ENCODE measurements around the gene SYCP3.

SYCP3 gene

GRCh38 chr12:101738920-101739665 lies at the start of gene SYCP3:
Gene SYCP3 (minus strand): TSS chr12:101739462. CDS start chr12:101737935, 1,527 bp downstream.
- H3K36me3 ChIP-seq (ENCODE audit: control insufficient read depth, insufficient read depth, low read length): no peaks in the 10 kb centered on the region
- TF ChIP-seq, protein P1, sequence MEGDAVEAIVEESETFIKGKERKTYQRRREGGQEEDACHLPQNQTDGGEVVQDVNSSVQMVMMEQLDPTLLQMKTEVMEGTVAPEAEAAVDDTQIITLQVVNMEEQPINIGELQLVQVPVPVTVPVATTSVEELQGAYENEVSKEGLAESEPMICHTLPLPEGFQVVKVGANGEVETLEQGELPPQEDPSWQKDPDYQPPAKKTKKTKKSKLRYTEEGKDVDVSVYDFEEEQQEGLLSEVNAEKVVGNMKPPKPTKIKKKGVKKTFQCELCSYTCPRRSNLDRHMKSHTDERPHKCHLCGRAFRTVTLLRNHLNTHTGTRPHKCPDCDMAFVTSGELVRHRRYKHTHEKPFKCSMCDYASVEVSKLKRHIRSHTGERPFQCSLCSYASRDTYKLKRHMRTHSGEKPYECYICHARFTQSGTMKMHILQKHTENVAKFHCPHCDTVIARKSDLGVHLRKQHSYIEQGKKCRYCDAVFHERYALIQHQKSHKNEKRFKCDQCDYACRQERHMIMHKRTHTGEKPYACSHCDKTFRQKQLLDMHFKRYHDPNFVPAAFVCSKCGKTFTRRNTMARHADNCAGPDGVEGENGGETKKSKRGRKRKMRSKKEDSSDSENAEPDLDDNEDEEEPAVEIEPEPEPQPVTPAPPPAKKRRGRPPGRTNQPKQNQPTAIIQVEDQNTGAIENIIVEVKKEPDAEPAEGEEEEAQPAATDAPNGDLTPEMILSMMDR (IDR thresholded peaks at IDR 0.05; ENCODE audit: insufficient read depth, low read length, poor library complexity, severe bottlenecking): no peak
- peak; percentile 15 for DNase-seq (ENCODE audit: extremely low read depth, insufficient read length)
- H3K27me3 ChIP-seq (replicated peaks; ENCODE audit: control insufficient read depth, insufficient read depth, low read length): no peaks in the 10 kb centered on the region
- H3K4me3 ChIP-seq (replicated peaks; ENCODE audit: low read depth, low read length): no peak within 1 kb of the TSS

- no peak for DNase-seq (ENCODE audit: extremely low read depth, insufficient read length)
- H3K36me3 ChIP-seq (ENCODE audit: control insufficient read depth, insufficient read depth, low read length): peaks cover 5% of the 10 kb centered on the region
- H3K27me3 ChIP-seq (replicated peaks; ENCODE audit: control insufficient read depth, insufficient read depth, low read length): no peaks in the 10 kb centered on the region
- no peak overlapping the region for H3K4me3 ChIP-seq (replicated peaks; ENCODE audit: low read depth, low read length)
- TF ChIP-seq, protein P1 (IDR thresholded peaks at IDR 0.05; ENCODE audit: insufficient read depth, low read length, poor library complexity, severe bottlenecking): no peak
Measured at GRCh38 chr12:101785671-101786070, 46.4 kb upstream of the SYCP3 start.

- Histone ChIP-seq H3K27me3 (replicated peaks; ENCODE audit: control insufficient read depth, insufficient read depth, low read length) (no peaks in the 10 kb centered on the region), H3K36me3 (ENCODE audit: control insufficient read depth, insufficient read depth, low read length) (peaks cover 5% of the 10 kb centered on the region), H3K4me3 (replicated peaks; ENCODE audit: low read depth, low read length) (no peak overlapping the region)
- DNase-seq (ENCODE audit: extremely low read depth, insufficient read length): no peak
- TF ChIP-seq, protein P1 (IDR thresholded peaks at IDR 0.05; ENCODE audit: insufficient read depth, low read length, poor library complexity, severe bottlenecking): no peak
Measured at GRCh38 chr12:101784376-101784775, 45.1 kb upstream of the SYCP3 start.

GRCh38 chr12:101783838-101784237 lies 44.6 kb upstream of the SYCP3 start:
- TF ChIP-seq, protein P1 (IDR thresholded peaks at IDR 0.05; ENCODE audit: insufficient read depth, low read length, poor library complexity, severe bottlenecking): no peak
- Histone ChIP-seq H3K27me3 (replicated peaks; ENCODE audit: control insufficient read depth, insufficient read depth, low read length) (no peaks in the 10 kb centered on the region), H3K4me3 (replicated peaks; ENCODE audit: low read depth, low read length) (no peak overlapping the region), H3K36me3 (ENCODE audit: control insufficient read depth, insufficient read depth, low read length) (peaks cover 2% of the 10 kb centered on the region; the same call in 1 of the 2 replicates)
- DNase-seq (ENCODE audit: extremely low read depth, insufficient read length): no peak

GRCh38 chr12:101783150-101783549 lies 43.9 kb upstream of the SYCP3 start:
- H3K27me3 ChIP-seq (replicated peaks; ENCODE audit: control insufficient read depth, insufficient read depth, low read length): no peaks in the 10 kb centered on the region
- DNase-seq (ENCODE audit: extremely low read depth, insufficient read length): no peak
- H3K36me3 ChIP-seq (ENCODE audit: control insufficient read depth, insufficient read depth, low read length): peaks cover 2% of the 10 kb centered on the region; the same call in 1 of the 2 replicates
- TF ChIP-seq, protein P1 (IDR thresholded peaks at IDR 0.05; ENCODE audit: insufficient read depth, low read length, poor library complexity, severe bottlenecking): no peak
- H3K4me3 ChIP-seq (replicated peaks; ENCODE audit: low read depth, low read length): no peak overlapping the region
